HCT116 (cell line): Measurements from ENCODE around the gene NR2F1-AS1. TPM values are rescaled to one million over a fixed set of nuclear protein-coding genes. Genes with fewer than 3 reads are reported as not detected.

Source experiments
- ATAC-seq: fragments of 200-7000 bp; cut with Tn5 transposase; 2 replicates; pipeline ENCODE4 v1.9.1; 2020; ENCODE audit warnings: mild to moderate bottlenecking, moderate library complexity
- BruUV-seq: library from RNA; stranded (reverse); fragments of 400-500 nt; replicated peaks from 2 replicates; lab custom pipeline; 2021; lab: Mats Ljungman, UMichigan
- CTCF ChIA-PET: fragments of 300-600 bp; sonication (Branson Sonifier 250); formaldehyde crosslinking; loops from one replicate; lab custom pipeline; 2021; ENCODE audit warnings: antibody characterized with exemption; lab: Charles Lee
- POLR2A ChIA-PET: fragments of 300-600, 350-600 bp; sonication (Branson Sonifier 250); formaldehyde crosslinking; loops from one replicate; lab custom pipeline; 2021; ENCODE audit warnings: antibody characterized with exemption; lab: Charles Lee
- RAD21 ChIA-PET, 2 experiments: fragments of 300-600 bp; sonication (Branson Sonifier 250); formaldehyde crosslinking; loops; one replicate each; lab custom pipeline; 2023; ENCODE audit warnings: low total read pairs in 2 of 2; ENCODE audit not compliant: uncharacterized antibody in 2 of 2, unreplicated experiment in 2 of 2, low non-redundant PET in 1 of 2; lab: Charles Lee
- DNase-seq: peaks from one replicate; pipeline ENCODE4 v3.0.0-alpha.2; 2010; ENCODE audit warnings: low read depth, low spot score
- H2AFZ ChIP-seq: fragments of 200-600 bp; shearing (Covaris generic), sonication (generic); 2 replicates; pipeline ENCODE4 v1.6.1; 2017; ENCODE audit warnings: low read depth, mixed run types, mixed read lengths, antibody characterized with exemption, low read length; ENCODE audit not compliant: poor library complexity, severe bottlenecking
- H3K27ac ChIP-seq: 2 replicates; pipeline ENCODE4 v1.5.1; 2012; ENCODE audit warnings: low read depth, low read length
- H3K27me3 ChIP-seq: fragments of 200-600 bp; sonication (generic); 2 replicates; pipeline ENCODE4 v1.6.1; 2016; ENCODE audit warnings: mixed run types, low read length, mixed read lengths; ENCODE audit not compliant: insufficient read depth
- H3K36me3 ChIP-seq, 2 experiments: fragments of 200-500 bp in 1 of 2; fragments of 200-600 bp in 1 of 2; sonication (Bioruptor generic) in 1 of 2; sonication (generic) in 1 of 2; 2 replicates each; pipeline versions ENCODE4 v1.5.1 to v1.6.1; 2014 to 2016; ENCODE audit warnings: low read length in 2 of 2, inconsistent platforms in 1 of 2, mixed read lengths in 1 of 2, mixed run types in 1 of 2; ENCODE audit not compliant: insufficient read depth in 2 of 2, control insufficient read depth in 1 of 2
- H3K4me1 ChIP-seq, 2 experiments: fragments of 200-600 bp in 1 of 2; sonication (generic) in 1 of 2; 2 replicates each; pipeline versions ENCODE4 v1.5.1 to v1.6.1; 2012 to 2017; ENCODE audit warnings: low read length in 2 of 2, inconsistent platforms in 1 of 2, mild to moderate bottlenecking in 1 of 2, mixed read lengths in 1 of 2, mixed run types in 1 of 2, moderate library complexity in 1 of 2; ENCODE audit not compliant: insufficient read depth in 2 of 2, control insufficient read depth in 1 of 2
- H3K4me2 ChIP-seq: fragments of 200-600 bp; sonication (generic); 2 replicates; pipeline ENCODE4 v1.6.1; 2017; ENCODE audit warnings: mixed run types, low read length, mixed read lengths
- H3K4me3 ChIP-seq, 2 experiments: fragments of 200-600 bp in 1 of 2; sonication (generic) in 1 of 2; replicated peaks in 1 of 2; 2 replicates each; pipeline ENCODE4 v1.5.1; 2011 to 2016; ENCODE audit warnings: low read length in 2 of 2, control low read depth in 1 of 2, low read depth in 1 of 2, mild to moderate bottlenecking in 1 of 2, mixed read lengths in 1 of 2, mixed run types in 1 of 2
- H3K79me2 ChIP-seq: fragments of 200-600 bp; sonication (generic); 2 replicates; pipeline ENCODE4 v1.6.1; 2017; ENCODE audit warnings: mild to moderate bottlenecking, mixed run types, low read length, moderate library complexity, mixed read lengths; ENCODE audit not compliant: insufficient read depth
- H3K9ac ChIP-seq: fragments of 200-600 bp; sonication (generic); 2 replicates; pipeline ENCODE4 v1.6.1; 2016; ENCODE audit warnings: low read length, mixed read lengths
- H3K9me2 ChIP-seq: fragments of 200-600 bp; sonication (generic), shearing (Covaris generic); 2 replicates; pipeline ENCODE4 v1.6.1; 2017; ENCODE audit warnings: mixed run types, mild to moderate bottlenecking, moderate library complexity; ENCODE audit not compliant: insufficient read depth
- H3K9me3 ChIP-seq, 2 experiments: fragments of 200-500 bp in 1 of 2; fragments of 200-600 bp in 1 of 2; sonication (Bioruptor generic) in 1 of 2; sonication (generic) in 1 of 2; 2 replicates each; pipeline ENCODE4 v1.6.1; 2014 to 2017; ENCODE audit warnings: low read length in 2 of 2, mixed read lengths in 2 of 2, inconsistent platforms in 1 of 2, low read depth in 1 of 2, mild to moderate bottlenecking in 1 of 2, mixed run types in 1 of 2, moderate library complexity in 1 of 2; ENCODE audit not compliant: control insufficient read depth in 1 of 2, insufficient read depth in 1 of 2
- H4K20me1 ChIP-seq: fragments of 200-600 bp; sonication (generic), shearing (Covaris generic); 2 replicates; pipeline ENCODE4 v1.6.1; 2017; ENCODE audit warnings: mixed run types, mild to moderate bottlenecking, moderate library complexity; ENCODE audit not compliant: insufficient read depth
- CBX3 ChIP-seq: IDR thresholded peaks from 2 replicates; pipeline ENCODE4 v1.6.1; 2012; ENCODE audit warnings: low read depth
- EZH2 ChIP-seq: fragments of 200-600 bp; sonication (generic); IDR thresholded peaks from 2 replicates; pipeline ENCODE4 v1.6.1; 2017; ENCODE audit warnings: antibody characterized with exemption, mixed run types
- EZH2phosphoT487 ChIP-seq: fragments of 200-600 bp; IDR thresholded peaks from 2 replicates; pipeline ENCODE4 v1.6.1; 2018; ENCODE audit warnings: antibody characterized with exemption, borderline replicate concordance
- POLR2A ChIP-seq: IDR thresholded peaks from 2 replicates; pipeline ENCODE4 v1.7.0; 2011; ENCODE audit warnings: borderline replicate concordance; ENCODE audit not compliant: insufficient read depth, insufficient read length; ENCODE audit errors: extremely low read depth
- SP1 ChIP-seq: IDR thresholded peaks from 2 replicates; pipeline ENCODE4 v1.6.1; 2012; ENCODE audit warnings: low read depth
- SRF ChIP-seq: IDR thresholded peaks from 2 replicates; pipeline ENCODE4 v1.6.1; 2012; ENCODE audit warnings: low read depth
- YY1 ChIP-seq: IDR thresholded peaks from 2 replicates; pipeline ENCODE4 v1.6.1; 2011; ENCODE audit warnings: low read length, low read depth, moderate library complexity, mild to moderate bottlenecking; ENCODE audit not compliant: insufficient replicate concordance; ENCODE audit errors: extremely low read depth
- intact Hi-C: fragments of 100-400 bp; cut with micrococcal nuclease; formaldehyde crosslinking; loops from 2 replicates; pipeline ENCODE4 v1.10.0; 2022
- total RNA-seq: library from RNA; stranded (reverse); gene quantifications from one replicate; pipeline ENCODE4 v1.2.1, GENCODE V29; 2021; ENCODE audit not compliant: unreplicated experiment
- TF ChIP-seq, protein P1 (sequence below), 3 experiments: fragments of 200-600 bp in 1 of 3; sonication (generic) in 1 of 3; IDR thresholded peaks in 2 of 3; conservative IDR thresholded peaks in 1 of 3; 2 replicates each; pipeline ENCODE4 v1.5.1; 2012 to 2017; ENCODE audit warnings: low read depth in 2 of 3, low read length in 2 of 3, antibody characterized with exemption in 1 of 3, borderline replicate concordance in 1 of 3, control low read depth in 1 of 3, mild to moderate bottlenecking in 1 of 3, mixed read lengths in 1 of 3, mixed run types in 1 of 3, moderate library complexity in 1 of 3; ENCODE audit not compliant: insufficient read depth in 1 of 3
- TF ChIP-seq, protein P2 (sequence below): IDR thresholded peaks from 2 replicates; pipeline ENCODE4 v1.6.1; 2012
- TF ChIP-seq, protein P3 (sequence below): IDR thresholded peaks from 2 replicates; pipeline ENCODE4 v1.6.1; 2012; ENCODE audit warnings: low read depth

NR2F1-AS1 gene
- total RNA-seq, 1 experiment from 2014 or later, result 20.1 TPM

DNA sequence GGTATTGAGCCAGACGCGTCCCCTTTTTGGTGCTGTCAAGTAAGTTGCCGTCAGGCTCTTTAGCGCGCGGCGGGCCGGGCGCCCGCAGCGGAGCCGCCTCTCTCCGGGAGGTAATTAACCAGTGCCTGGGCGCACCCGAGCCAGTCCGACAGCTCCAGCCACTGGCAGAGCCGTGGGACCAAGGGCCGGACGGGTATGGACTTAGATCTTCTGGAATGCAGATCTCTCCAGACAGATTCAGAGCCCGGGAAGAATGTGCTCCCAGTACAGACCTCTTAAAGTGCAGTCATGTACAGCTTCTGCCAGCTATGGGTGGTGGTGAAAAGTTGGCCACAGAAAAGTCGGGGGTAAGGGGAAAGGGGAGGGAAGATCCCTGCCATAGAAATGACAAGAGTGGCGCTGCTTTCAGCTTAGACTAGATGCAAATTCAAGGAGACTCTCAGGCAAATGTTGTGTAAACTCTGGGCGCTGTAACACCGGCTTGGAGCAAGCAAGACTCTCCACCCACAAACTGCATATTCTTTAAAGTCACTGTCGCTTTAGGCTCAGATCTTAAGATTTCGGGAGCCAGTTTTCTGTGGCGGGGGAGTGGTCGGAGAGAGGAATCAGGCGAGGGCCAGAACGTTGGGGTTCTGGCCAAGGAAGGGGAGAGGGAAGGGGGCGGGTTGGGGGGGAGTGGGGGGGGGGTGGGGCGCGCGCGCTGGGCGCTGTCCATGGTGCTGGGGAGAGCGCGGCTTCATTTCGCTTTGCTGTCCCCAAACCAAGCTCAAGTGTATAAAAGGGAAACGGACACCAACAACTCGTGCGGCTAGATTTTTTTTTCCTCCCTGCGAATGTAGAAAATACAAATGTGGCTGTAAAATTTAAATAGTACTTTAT is 31.2 kb upstream of the NR2F1-AS1 start:
- ATAC-seq (peak; percentile 68), DNase-seq (no peak)
- H2AFZ ChIP-seq, result no peak overlapping the region
- H3K9ac ChIP-seq, result no peak overlapping the region
- no peaks in the 10 kb centered on the region for H3K36me3 ChIP-seq
- no peak overlapping the region for H3K27ac ChIP-seq
- peak overlapping the region; percentile 55 for H3K4me2 ChIP-seq
- 0 out of 4 replicates have a peak overlapping the region, but pooled peaks of 1 of the 2 experiments have one; percentile 7 for H3K4me3 ChIP-seq
- H4K20me1 ChIP-seq, result no peaks in the 10 kb centered on the region
- BruUV-seq, result no TSS peak
- intact Hi-C loops, result loop anchor here (5.0 kb wide), 1 partner anchor 190 kb away; no protein-coding TSS in a partner anchor
- TF ChIP-seq SRF (no peak), EZH2 (peak; percentile 89; the same call in 1 of the 2 replicates), SP1 (no peak), EZH2phosphoT487 (peak; percentile 99; the same call in 1 of the 2 replicates), YY1 (no peak), POLR2A (no peak), CBX3 (no peak)
- TF ChIP-seq, protein P1, sequence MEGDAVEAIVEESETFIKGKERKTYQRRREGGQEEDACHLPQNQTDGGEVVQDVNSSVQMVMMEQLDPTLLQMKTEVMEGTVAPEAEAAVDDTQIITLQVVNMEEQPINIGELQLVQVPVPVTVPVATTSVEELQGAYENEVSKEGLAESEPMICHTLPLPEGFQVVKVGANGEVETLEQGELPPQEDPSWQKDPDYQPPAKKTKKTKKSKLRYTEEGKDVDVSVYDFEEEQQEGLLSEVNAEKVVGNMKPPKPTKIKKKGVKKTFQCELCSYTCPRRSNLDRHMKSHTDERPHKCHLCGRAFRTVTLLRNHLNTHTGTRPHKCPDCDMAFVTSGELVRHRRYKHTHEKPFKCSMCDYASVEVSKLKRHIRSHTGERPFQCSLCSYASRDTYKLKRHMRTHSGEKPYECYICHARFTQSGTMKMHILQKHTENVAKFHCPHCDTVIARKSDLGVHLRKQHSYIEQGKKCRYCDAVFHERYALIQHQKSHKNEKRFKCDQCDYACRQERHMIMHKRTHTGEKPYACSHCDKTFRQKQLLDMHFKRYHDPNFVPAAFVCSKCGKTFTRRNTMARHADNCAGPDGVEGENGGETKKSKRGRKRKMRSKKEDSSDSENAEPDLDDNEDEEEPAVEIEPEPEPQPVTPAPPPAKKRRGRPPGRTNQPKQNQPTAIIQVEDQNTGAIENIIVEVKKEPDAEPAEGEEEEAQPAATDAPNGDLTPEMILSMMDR (IDR thresholded peaks at IDR 0.05 in 2 of 3, conservative IDR thresholded peaks at IDR 0.05 in 1 of 3; ENCODE audit: borderline replicate concordance in 1 of 3, insufficient read depth in 1 of 3, low read depth in 2 of 3, low read length in 2 of 3), result no peak
- TF ChIP-seq, protein P2, sequence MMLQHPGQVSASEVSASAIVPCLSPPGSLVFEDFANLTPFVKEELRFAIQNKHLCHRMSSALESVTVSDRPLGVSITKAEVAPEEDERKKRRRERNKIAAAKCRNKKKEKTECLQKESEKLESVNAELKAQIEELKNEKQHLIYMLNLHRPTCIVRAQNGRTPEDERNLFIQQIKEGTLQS, result no peak
- TF ChIP-seq, protein P3, sequence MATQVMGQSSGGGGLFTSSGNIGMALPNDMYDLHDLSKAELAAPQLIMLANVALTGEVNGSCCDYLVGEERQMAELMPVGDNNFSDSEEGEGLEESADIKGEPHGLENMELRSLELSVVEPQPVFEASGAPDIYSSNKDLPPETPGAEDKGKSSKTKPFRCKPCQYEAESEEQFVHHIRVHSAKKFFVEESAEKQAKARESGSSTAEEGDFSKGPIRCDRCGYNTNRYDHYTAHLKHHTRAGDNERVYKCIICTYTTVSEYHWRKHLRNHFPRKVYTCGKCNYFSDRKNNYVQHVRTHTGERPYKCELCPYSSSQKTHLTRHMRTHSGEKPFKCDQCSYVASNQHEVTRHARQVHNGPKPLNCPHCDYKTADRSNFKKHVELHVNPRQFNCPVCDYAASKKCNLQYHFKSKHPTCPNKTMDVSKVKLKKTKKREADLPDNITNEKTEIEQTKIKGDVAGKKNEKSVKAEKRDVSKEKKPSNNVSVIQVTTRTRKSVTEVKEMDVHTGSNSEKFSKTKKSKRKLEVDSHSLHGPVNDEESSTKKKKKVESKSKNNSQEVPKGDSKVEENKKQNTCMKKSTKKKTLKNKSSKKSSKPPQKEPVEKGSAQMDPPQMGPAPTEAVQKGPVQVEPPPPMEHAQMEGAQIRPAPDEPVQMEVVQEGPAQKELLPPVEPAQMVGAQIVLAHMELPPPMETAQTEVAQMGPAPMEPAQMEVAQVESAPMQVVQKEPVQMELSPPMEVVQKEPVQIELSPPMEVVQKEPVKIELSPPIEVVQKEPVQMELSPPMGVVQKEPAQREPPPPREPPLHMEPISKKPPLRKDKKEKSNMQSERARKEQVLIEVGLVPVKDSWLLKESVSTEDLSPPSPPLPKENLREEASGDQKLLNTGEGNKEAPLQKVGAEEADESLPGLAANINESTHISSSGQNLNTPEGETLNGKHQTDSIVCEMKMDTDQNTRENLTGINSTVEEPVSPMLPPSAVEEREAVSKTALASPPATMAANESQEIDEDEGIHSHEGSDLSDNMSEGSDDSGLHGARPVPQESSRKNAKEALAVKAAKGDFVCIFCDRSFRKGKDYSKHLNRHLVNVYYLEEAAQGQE, result peak; percentile 71
- ChIA-PET CTCF (interaction anchor here (1.6 kb wide), 1 partner anchor 189 kb away, joined by 5 read pairs; no protein-coding TSS in a partner anchor), POLR2A (no interaction called here), RAD21 (interaction anchor here in 1 of 2 experiments (1.2 kb wide), 1 partner anchor 189 kb away, joined by 5 read pairs; no protein-coding TSS in a partner anchor)
- H3K27me3 ChIP-seq, result peaks cover 50% of the 10 kb centered on the region
- H3K9me3 ChIP-seq, result no peaks in the 10 kb centered on the region
- H3K79me2 ChIP-seq, result no peaks in the 10 kb centered on the region
- H3K4me1 ChIP-seq, result peaks cover 9 to 18% of the 10 kb centered on the region in 2 experiments; a peak in 2 of 4 replicates
- no peaks in the 10 kb centered on the region for H3K9me2 ChIP-seq
